Right ventricle myocardium superior (tissue), 1 donor: ENCODE data around the gene INAFM1. TPM values are rescaled to one million over a fixed set of nuclear protein-coding genes. Genes with fewer than 3 reads are reported as not detected.
"Not testable (repeated sequence)": the region's sequence is repeated elsewhere in the genome, so short reads cannot be mapped to it uniquely, and the experiment has no call there.

Experiments
- ATAC-seq: fragments of 200-7000 bp; cut with Tn5 transposase; one replicate; pipeline ENCODE4 v1.9.1; 2020; ENCODE audit warnings: mild to moderate bottlenecking; ENCODE audit not compliant: poor library complexity
- DNase-seq: peaks from one replicate; pipeline ENCODE4 v3.0.0-alpha.2; 2020
- intact Hi-C: fragments of 100-400 bp; cut with DNase I; formaldehyde crosslinking; loops from one replicate; pipeline ENCODE4 v1.11.2; 2022
- total RNA-seq: library from RNA; stranded (reverse); fragmentation: NEBNext Ultra II Directional; extraction: Animal tissue kit (Norgen Biotek cat#: 25700); gene quantifications from one replicate; pipeline ENCODE4 v1.2.1, GENCODE V29; 2021
- donor health status: DM: no; HTN: yes; CAD: no; lungs with severe emphysema.

The INAFM1 gene
- total RNA-seq, 1 donor from 2014 or later, result 10.4 TPM

- no peak for DNase-seq
- intact Hi-C loops, result loop anchor here (10.0 kb wide), 1 partner anchor 45 kb away; no protein-coding TSS in a partner anchor
- no peak for ATAC-seq
These were observed 34.9 kb upstream of the INAFM1 start for GRCh38 chr19:47239610-47240296.

GRCh38 chr19:47240556-47240955 is 34.1 kb upstream of the INAFM1 start:
- no peak for DNase-seq
- no peak for ATAC-seq
- intact Hi-C loops, result loop anchor here (10.0 kb wide), 1 partner anchor 46 kb away; no protein-coding TSS in a partner anchor

- ATAC-seq, result peak; percentile 2
- intact Hi-C loops, result loop anchor here (10.0 kb wide), 1 partner anchor 46 kb away; no protein-coding TSS in a partner anchor
- peak; percentile 72 for DNase-seq
These were observed 33.4 kb upstream of the INAFM1 start for GRCh38 chr19:47240996-47241918.

- ATAC-seq (no peak), DNase-seq (no peak)
- intact Hi-C loops, result loop anchor here (10.0 kb wide), 1 partner anchor 47 kb away; no protein-coding TSS in a partner anchor
These were observed 32.6 kb upstream of the INAFM1 start for GRCh38 chr19:47241919-47242577.

- intact Hi-C loops, result loop anchor here (10.0 kb wide), 1 partner anchor 49 kb away; no protein-coding TSS in a partner anchor
- DNase-seq (no peak), ATAC-seq (no peak)
These were observed 31.3 kb upstream of the INAFM1 start for GRCh38 chr19:47243364-47243775.

GRCh38 chr19:47243776-47244547 is 30.7 kb upstream of the INAFM1 start:
- intact Hi-C loops, result loop anchor here (2.0 to 10.0 kb wide), 3 partner anchors 33 to 93 kb away; no protein-coding TSS in a partner anchor
- peak; percentile 95 for ATAC-seq
- peak; percentile 94 for DNase-seq

- peak; percentile 44 for ATAC-seq
These were observed 27.2 kb upstream of the INAFM1 start for GRCh38 chr19:47247308-47247990.

GRCh38 chr19:47253016-47253415 is 21.7 kb upstream of the INAFM1 start:
- DNase-seq, intact Hi-C loops, ATAC-seq: not testable (repeated sequence)

More at GRCh38 chr19:47247308-47247990, 27.2 kb upstream of the INAFM1 start:
- DNase-seq, result peak; percentile 87
- intact Hi-C loops, result loop anchor here (10.0 kb wide), 1 partner anchor 53 kb away; no protein-coding TSS in a partner anchor

- intact Hi-C loops, result no loop called here
- no peak for ATAC-seq
- DNase-seq, result no peak
These were observed 21.2 kb upstream of the INAFM1 start for GRCh38 chr19:47253467-47253881.

GRCh38 chr19:47253970-47254369 is 20.7 kb upstream of the INAFM1 start:
- intact Hi-C loops, result no loop called here
- no peak for ATAC-seq
- DNase-seq, result no peak

- intact Hi-C loops, result no loop called here
- DNase-seq (peak; percentile 97), ATAC-seq (peak; percentile 69)
These were observed 18.6 kb upstream of the INAFM1 start, which contains the start of gene CCDC9 for GRCh38 chr19:47255879-47256692. Gene CCDC9, plus strand, starts transcription at chr19:47256525. Its CDS starts 1,876 bp downstream, at chr19:47258401.

GRCh38 chr19:47256693-47257410 is 17.8 kb upstream of the INAFM1 start:
- ATAC-seq, result peak; percentile 86
- DNase-seq, result peak; percentile 100
- intact Hi-C loops, result no loop called here

GRCh38 chr19:47257411-47258169 is 17.1 kb upstream of the INAFM1 start:
- intact Hi-C loops, result no loop called here
- no peak for ATAC-seq
- DNase-seq, result no peak

GRCh38 chr19:47258434-47258833 is 16.3 kb upstream of the INAFM1 start:
- intact Hi-C loops, result no loop called here
- DNase-seq, result no peak
- no peak for ATAC-seq

- intact Hi-C loops, result no loop called here
- DNase-seq (no peak), ATAC-seq (no peak)
These were observed 15.7 kb upstream of the INAFM1 start for GRCh38 chr19:47258895-47259555.
